H1 (cell line): Measurements from ENCODE around the gene PARK7. TPM values are rescaled to one million over a fixed set of nuclear protein-coding genes. Genes with fewer than 3 reads are reported as not detected.

Source experiments
- CTCF ChIA-PET: fragments of 300-600 bp; sonication (Branson Sonifier 250); formaldehyde crosslinking; loops from one replicate; lab custom pipeline; 2021; ENCODE audit not compliant: partially characterized antibody; lab: Charles Lee
- POLR2A ChIA-PET: fragments of 300-600 bp; sonication (Branson Sonifier 250); formaldehyde crosslinking; loops from one replicate; lab custom pipeline; 2021; ENCODE audit warnings: inconsistent platforms; ENCODE audit not compliant: partially characterized antibody; lab: Charles Lee
- DNase-seq, 2 experiments: peaks; one replicate each; pipeline versions ENCODE4 v3.0.0 to v3.0.0-alpha.2; 2010 to 2022; ENCODE audit warnings: low spot score in 2 of 2, low read depth in 1 of 2, mixed read lengths in 1 of 2
- FAIRE-seq: peaks from 2 replicates; lab custom pipeline; 2011; peaks lifted over from hg19 to GRCh38; lab: Jason Lieb, UNC
- H2AFZ ChIP-seq: 2 replicates; pipeline ENCODE4 v1.8.1; 2012; ENCODE audit warnings: low read length, inconsistent platforms
- H2AK5ac ChIP-seq: 2 replicates; pipeline ENCODE4 v1.6.1; 2013; ENCODE audit warnings: low read depth, low read length
- H2BK120ac ChIP-seq: replicated peaks from 2 replicates; pipeline ENCODE3; 2013; ENCODE audit warnings: low read depth, low read length, inconsistent platforms
- H2BK12ac ChIP-seq: 2 replicates; pipeline ENCODE4 v1.6.1; 2013; ENCODE audit warnings: low read depth, low read length
- H2BK15ac ChIP-seq: 2 replicates; pipeline ENCODE4 v1.6.1; 2013; ENCODE audit warnings: low read length
- H2BK20ac ChIP-seq: 2 replicates; pipeline ENCODE4 v1.6.1; 2013; ENCODE audit warnings: low read length
- H2BK5ac ChIP-seq: 2 replicates; pipeline ENCODE4 v1.6.1; 2013; ENCODE audit warnings: low read depth, low read length
- H3K14ac ChIP-seq: 2 replicates; pipeline ENCODE4 v1.6.1; 2013; ENCODE audit warnings: inconsistent platforms; ENCODE audit not compliant: insufficient read length
- H3K18ac ChIP-seq: 2 replicates; pipeline ENCODE4 v1.6.1; 2013; ENCODE audit warnings: low read length; ENCODE audit errors: extremely low read depth
- H3K23ac ChIP-seq: 2 replicates; pipeline ENCODE4 v1.6.1; 2013; ENCODE audit warnings: inconsistent platforms; ENCODE audit not compliant: insufficient read length
- H3K23me2 ChIP-seq: 2 replicates; pipeline ENCODE4 v1.6.1; 2013; ENCODE audit warnings: low read depth, low read length
- H3K27ac ChIP-seq: 2 replicates; pipeline ENCODE4 v1.6.1; 2011; ENCODE audit warnings: low read depth, low read length, inconsistent platforms
- H3K27me3 ChIP-seq, 4 experiments: replicated peaks in 1 of 4; 1 replicate in 1 of 4; 2 replicates in 3 of 4; pipeline versions ENCODE4 v1.6.1 to v1.8.1; 2011 to 2013; ENCODE audit warnings: low read length in 3 of 4, mild to moderate bottlenecking in 3 of 4, inconsistent platforms in 2 of 4, mixed read lengths in 2 of 4, moderate library complexity in 1 of 4; ENCODE audit not compliant: control insufficient read depth in 3 of 4, insufficient read depth in 3 of 4; ENCODE audit errors: extremely low read depth in 1 of 4
- H3K36me3 ChIP-seq, 4 experiments: 2 replicates each; pipeline versions ENCODE4 v1.6.1 to v1.8.1; 2011 to 2013; ENCODE audit warnings: mild to moderate bottlenecking in 4 of 4, low read length in 3 of 4, moderate library complexity in 2 of 4, control low read depth in 1 of 4, inconsistent platforms in 1 of 4; ENCODE audit not compliant: insufficient read depth in 4 of 4, control insufficient read depth in 2 of 4
- H3K4ac ChIP-seq: replicated peaks from 2 replicates; pipeline ENCODE3; 2013; ENCODE audit warnings: low read length, low read depth, mixed read lengths, inconsistent platforms; ENCODE audit not compliant: insufficient read length
- H3K4me1 ChIP-seq, 4 experiments: replicated peaks in 1 of 4; 1 replicate in 1 of 4; 2 replicates in 3 of 4; pipeline versions ENCODE4 v1.6.1 to v1.8.1; 2011 to 2013; ENCODE audit warnings: low read length in 3 of 4, inconsistent platforms in 2 of 4, mixed read lengths in 1 of 4; ENCODE audit not compliant: insufficient read depth in 4 of 4, control insufficient read depth in 3 of 4
- H3K4me2 ChIP-seq, 2 experiments: 2 replicates each; pipeline versions ENCODE4 v1.6.1 to v1.8.1; 2011 to 2013; ENCODE audit warnings: low read depth in 2 of 2, low read length in 2 of 2, control low read depth in 1 of 2, inconsistent platforms in 1 of 2, mild to moderate bottlenecking in 1 of 2; ENCODE audit not compliant: insufficient read depth in 1 of 2
- H3K4me3 ChIP-seq, 4 experiments: fragments of 200-600, 300-600 bp in 1 of 4; sonication (generic), shearing (Covaris generic), sonication (Bioruptor Twin) in 1 of 4; 2 replicates each; pipeline versions ENCODE4 v1.5.1 to v1.8.1; 2011 to 2016; ENCODE audit warnings: low read length in 4 of 4, low read depth in 3 of 4, control low read depth in 2 of 4, inconsistent platforms in 2 of 4, mild to moderate bottlenecking in 2 of 4, mixed read lengths in 1 of 4, moderate library complexity in 1 of 4; ENCODE audit not compliant: insufficient read depth in 2 of 4; ENCODE audit errors: extremely low read depth in 1 of 4
- H3K56ac ChIP-seq: replicated peaks from 2 replicates; pipeline ENCODE3; 2013; ENCODE audit warnings: low read depth, mild to moderate bottlenecking, mixed read lengths, low read length, inconsistent platforms; ENCODE audit not compliant: insufficient read length
- H3K79me1 ChIP-seq: 2 replicates; pipeline ENCODE4 v1.6.1; 2013; ENCODE audit warnings: low read depth, low read length, control low read depth
- H3K79me2 ChIP-seq, 2 experiments: 2 replicates each; pipeline versions ENCODE4 v1.6.1 to v1.8.1; 2012 to 2013; ENCODE audit warnings: low read length in 2 of 2, mild to moderate bottlenecking in 2 of 2, inconsistent platforms in 1 of 2; ENCODE audit not compliant: insufficient read depth in 2 of 2, control insufficient read depth in 1 of 2
- H3K9ac ChIP-seq, 4 experiments: replicated peaks in 1 of 4; 1 replicate in 1 of 4; 2 replicates in 3 of 4; pipeline versions ENCODE4 v1.6.1 to v1.8.1; 2011 to 2013; ENCODE audit warnings: low read depth in 3 of 4, low read length in 3 of 4, control low read depth in 2 of 4, mild to moderate bottlenecking in 2 of 4, moderate library complexity in 2 of 4, inconsistent platforms in 1 of 4; ENCODE audit errors: extremely low read depth in 1 of 4
- H3K9me3 ChIP-seq, 2 experiments: 2 replicates each; pipeline versions ENCODE4 v1.6.1 to v1.8.1; 2012 to 2013; ENCODE audit warnings: mild to moderate bottlenecking in 2 of 2, moderate library complexity in 2 of 2, control low read depth in 1 of 2, inconsistent platforms in 1 of 2, low read depth in 1 of 2, low read length in 1 of 2, mixed read lengths in 1 of 2; ENCODE audit not compliant: insufficient read depth in 2 of 2
- H4K20me1 ChIP-seq, 2 experiments: replicated peaks in 1 of 2; 2 replicates each; pipeline versions ENCODE3 to v1.8.1; 2011 to 2013; ENCODE audit warnings: inconsistent platforms in 2 of 2, low read length in 2 of 2, mild to moderate bottlenecking in 1 of 2; ENCODE audit not compliant: insufficient read depth in 2 of 2, control insufficient read depth in 1 of 2
- H4K5ac ChIP-seq: 2 replicates; pipeline ENCODE4 v1.6.1; 2013; ENCODE audit warnings: low read length, low read depth, mixed read lengths, inconsistent platforms; ENCODE audit not compliant: insufficient read length
- H4K8ac ChIP-seq: 2 replicates; pipeline ENCODE4 v1.8.0; 2013; ENCODE audit warnings: mild to moderate bottlenecking, moderate library complexity, low read length, inconsistent platforms; ENCODE audit not compliant: insufficient read depth; ENCODE audit errors: extremely low read depth
- H4K91ac ChIP-seq: replicated peaks from 2 replicates; pipeline ENCODE3; 2013; ENCODE audit warnings: low read length, mixed read lengths, inconsistent platforms; ENCODE audit not compliant: insufficient read length
- CREB1 ChIP-seq: IDR thresholded peaks from 2 replicates; pipeline ENCODE4 v1.6.1; 2012; ENCODE audit warnings: inconsistent platforms
- KDM5A ChIP-seq: fragments of 200-600 bp; IDR thresholded peaks from 2 replicates; pipeline ENCODE4 v1.7.1; 2012; ENCODE audit warnings: mild to moderate bottlenecking, low read length, inconsistent platforms, mixed read lengths
- MAFK ChIP-seq: IDR thresholded peaks from 2 replicates; pipeline ENCODE4 v1.6.1; 2012; ENCODE audit warnings: low read depth, mild to moderate bottlenecking, improper control_type of control experiment, low read length
- RNF2 ChIP-seq: fragments of 200-900, 300-1000 bp; sonication (generic); IDR thresholded peaks from 2 replicates; pipeline ENCODE4 v1.7.1; 2016; ENCODE audit warnings: borderline replicate concordance, low read depth, mild to moderate bottlenecking, antibody characterized with exemption, low read length; ENCODE audit not compliant: poor library complexity, severe bottlenecking; ENCODE audit errors: missing control alignments
- SIRT6 ChIP-seq: IDR thresholded peaks from one replicate; pipeline ENCODE4 v1.7.1; 2012; ENCODE audit warnings: low read length, inconsistent platforms
- TAF1 ChIP-seq: IDR thresholded peaks from 2 replicates; pipeline ENCODE4 v1.6.1; 2011; ENCODE audit warnings: mild to moderate bottlenecking, low read depth, low read length
- WGBS, 2 experiments: shearing (Covaris generic) in 1 of 2; methylation state at CpG; one replicate each; pipeline versions ENCODE4 v1.1.6 to v1.1.7; 2013 to 2015; ENCODE audit warnings: low lambda C conversion rate in 2 of 2, mixed read lengths in 2 of 2, inconsistent platforms in 1 of 2, low coverage in 1 of 2, missing lambda C conversion rate in 1 of 2; ENCODE audit not compliant: insufficient replicate concordance in 2 of 2, insufficient coverage in 1 of 2, insufficient read length in 1 of 2; ENCODE audit errors: extremely low coverage in 1 of 2, missing lambda C conversion rate in 1 of 2; 5-methylcytosine and 5-hydroxymethylcytosine counted together
- polyA plus RNA-seq, 7 experiments: library from polyadenylated mRNA; depleted of rRNA in 3 of 7; stranded (reverse) in 5 of 7; unstranded in 2 of 7; fragments of >200 nt in 5 of 7; fragments of 200-250 nt in 2 of 7; gene quantifications; 1 replicate in 5 of 7; 2 replicates in 1 of 7; 4 replicates in 1 of 7; pipeline versions ENCODE4 v1.2.1 to v1.2.3, GENCODE V29; 2011 to 2013; ENCODE audit warnings: missing spikeins in 2 of 7, mixed read lengths in 2 of 7
- total RNA-seq: library from RNA; stranded (reverse); fragmentation: NEBNext Ultra II Directional; extraction: Animal tissue kit (Norgen Biotek cat#: 25700); gene quantifications from 2 replicates; pipeline ENCODE4 v1.2.1, GENCODE V29; 2021
- TF ChIP-seq, protein P1 (sequence below), 3 experiments: IDR thresholded peaks; 1 replicate in 2 of 3; 2 replicates in 1 of 3; pipeline versions ENCODE4 v1.5.1 to v1.6.1; 2011; ENCODE audit warnings: low read length in 3 of 3, mild to moderate bottlenecking in 3 of 3, inconsistent platforms in 2 of 3, low read depth in 1 of 3, moderate library complexity in 1 of 3; ENCODE audit not compliant: insufficient read depth in 1 of 3; ENCODE audit errors: control extremely low read depth in 1 of 3

Gene PARK7
- total and polyA plus RNA-seq, 2 of the 8 experiments (the other 6 are each of a cell fraction or from before 2014, with no cell fraction given), result 206 to 383 TPM

DNA sequence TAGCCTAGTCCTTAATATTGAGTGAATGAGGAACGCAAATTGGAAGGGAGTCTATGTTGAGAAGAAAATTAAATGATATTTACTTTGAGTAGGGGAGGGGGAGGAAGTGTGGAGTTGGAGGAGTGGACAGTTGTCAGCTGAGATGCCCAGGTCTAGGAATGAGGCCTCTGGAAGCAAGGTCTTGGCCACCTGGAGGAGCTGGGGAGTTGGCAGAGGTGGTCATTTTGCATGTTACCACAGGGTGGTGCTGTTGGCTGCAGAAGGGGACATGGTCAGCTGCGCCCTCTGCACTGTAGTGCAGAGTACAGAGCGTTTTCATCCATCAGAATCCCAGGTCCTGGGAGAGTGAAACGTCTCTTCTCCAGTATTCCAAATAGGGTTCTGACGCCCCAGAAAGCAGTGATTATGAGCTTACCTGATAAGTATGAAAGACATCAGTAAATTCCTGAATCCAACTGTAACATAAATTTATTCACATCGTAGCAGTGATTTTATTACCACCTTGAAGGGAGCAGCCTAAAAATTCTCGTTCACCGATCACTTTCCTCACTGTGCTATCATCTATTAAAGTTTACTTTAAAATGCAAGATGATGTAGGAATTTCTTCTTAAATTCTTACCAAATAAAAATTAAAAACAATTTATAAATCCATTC lies 13.8 kb downstream of the PARK7 start:
- FAIRE-seq (peak; percentile 96), DNase-seq (peak in 1 of 2 experiments; percentile 90)
- no peaks in the 10 kb centered on the region for H3K27me3 ChIP-seq
- H4K20me1 ChIP-seq, result peaks cover 0 to 5% of the 10 kb centered on the region in 2 experiments
- H2BK20ac ChIP-seq, result no peak overlapping the region
- no peaks in the 10 kb centered on the region for H3K9me3 ChIP-seq
- no peak overlapping the region for H4K91ac ChIP-seq
- no peak overlapping the region for H2BK120ac ChIP-seq
- no peak overlapping the region for H3K18ac ChIP-seq
- no peak overlapping the region for H2AK5ac ChIP-seq
- no peak overlapping the region for H2BK5ac ChIP-seq
- no peak overlapping the region for H2AFZ ChIP-seq
- H4K8ac ChIP-seq, result no peak overlapping the region
- no peaks in the 10 kb centered on the region for H3K4me1 ChIP-seq
- peaks cover 17 to 59% (median 34%) of the 10 kb centered on the region in 4 experiments for H3K36me3 ChIP-seq
- no peak overlapping the region for H4K5ac ChIP-seq
- WGBS, 2 experiments, result 63% methylated on average over 8 of the region's 8 CpGs; no CpG with 5 or more reads in 1 of the 2 experiments
- H3K79me1 ChIP-seq, result 0 out of 2 replicates have a peak, but pooled peaks cover 2% of the 10 kb centered on the region
- no peak overlapping the region for H3K4me3 ChIP-seq
- POLR2A ChIA-PET, result interaction anchor here (0.5 to 2.4 kb wide), 8 partner anchors 8 to 374 kb away, joined by 3 to 11 read pairs (median 4); partner anchors contain the start of gene PARK7
- no peak overlapping the region for H3K9ac ChIP-seq
- CTCF ChIA-PET, result interaction anchor here (0.6 to 16.4 kb wide), 59 partner anchors 9 to 874 kb away, joined by 3 to 249 read pairs (median 4); partner anchors contain the start of genes PARK7 and SLC45A1
- H3K23ac ChIP-seq, result no peak overlapping the region
- H3K23me2 ChIP-seq, result no peaks in the 10 kb centered on the region
- H3K4me2 ChIP-seq, result no peak overlapping the region
- peaks cover 0 to 15% of the 10 kb centered on the region in 2 experiments; a peak in 1 of 4 replicates for H3K79me2 ChIP-seq
- H3K56ac ChIP-seq, result no peak overlapping the region
- no peak overlapping the region for H2BK15ac ChIP-seq
- no peak overlapping the region for H2BK12ac ChIP-seq
- H3K14ac ChIP-seq, result no peak overlapping the region
- H3K27ac ChIP-seq, result no peak overlapping the region
- no peak overlapping the region for H3K4ac ChIP-seq
- TF ChIP-seq MAFK, result no peak
- TF ChIP-seq TAF1, result no peak
- TF ChIP-seq SIRT6, result no peak
- TF ChIP-seq KDM5A, result no peak
- TF ChIP-seq, protein P1, sequence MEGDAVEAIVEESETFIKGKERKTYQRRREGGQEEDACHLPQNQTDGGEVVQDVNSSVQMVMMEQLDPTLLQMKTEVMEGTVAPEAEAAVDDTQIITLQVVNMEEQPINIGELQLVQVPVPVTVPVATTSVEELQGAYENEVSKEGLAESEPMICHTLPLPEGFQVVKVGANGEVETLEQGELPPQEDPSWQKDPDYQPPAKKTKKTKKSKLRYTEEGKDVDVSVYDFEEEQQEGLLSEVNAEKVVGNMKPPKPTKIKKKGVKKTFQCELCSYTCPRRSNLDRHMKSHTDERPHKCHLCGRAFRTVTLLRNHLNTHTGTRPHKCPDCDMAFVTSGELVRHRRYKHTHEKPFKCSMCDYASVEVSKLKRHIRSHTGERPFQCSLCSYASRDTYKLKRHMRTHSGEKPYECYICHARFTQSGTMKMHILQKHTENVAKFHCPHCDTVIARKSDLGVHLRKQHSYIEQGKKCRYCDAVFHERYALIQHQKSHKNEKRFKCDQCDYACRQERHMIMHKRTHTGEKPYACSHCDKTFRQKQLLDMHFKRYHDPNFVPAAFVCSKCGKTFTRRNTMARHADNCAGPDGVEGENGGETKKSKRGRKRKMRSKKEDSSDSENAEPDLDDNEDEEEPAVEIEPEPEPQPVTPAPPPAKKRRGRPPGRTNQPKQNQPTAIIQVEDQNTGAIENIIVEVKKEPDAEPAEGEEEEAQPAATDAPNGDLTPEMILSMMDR (IDR thresholded peaks at IDR 0.05; ENCODE audit: control extremely low read depth in 1 of 3, insufficient read depth in 1 of 3, low read depth in 1 of 3, low read length in 3 of 3), result peak; percentile 97 to 100 (median 100)
- no peak for TF ChIP-seq RNF2
- TF ChIP-seq CREB1, result no peak
